Left ventricle myocardium superior (tissue), 1 donor: ENCODE results near the gene SLC22A15. TPM values are rescaled to one million over a fixed set of nuclear protein-coding genes. Genes with fewer than 3 reads are reported as not detected.
A peak's percentile ranks its signal among the peaks of the same experiment; 100 is the strongest.
"Not testable (repeated sequence)": the region's sequence is repeated elsewhere in the genome, so short reads cannot be mapped to it uniquely, and the experiment has no call there.

Experiments
- ATAC-seq: fragments of 200-7000 bp; cut with Tn5 transposase; one replicate; pipeline ENCODE4 v1.9.1; 2020; ENCODE audit warnings: mild to moderate bottlenecking, moderate library complexity
- DNase-seq: peaks from one replicate; pipeline ENCODE4 v3.0.0-alpha.2; 2020
- intact Hi-C: fragments of 100-400 bp; cut with micrococcal nuclease; formaldehyde crosslinking; loops from one replicate; pipeline ENCODE4 v1.11.0; 2022
- total RNA-seq: library from RNA; stranded (reverse); fragmentation: NEBNext Ultra II Directional; extraction: Animal tissue kit (Norgen Biotek cat#: 25700); gene quantifications from one replicate; pipeline ENCODE4 v1.2.1, GENCODE V29; 2021
- donor health status: DM: no; HTN: yes; CAD: no; lungs with severe emphysema.

The SLC22A15 gene
- total RNA-seq, 1 donor from 2014 or later: 11.5 TPM

DNA sequence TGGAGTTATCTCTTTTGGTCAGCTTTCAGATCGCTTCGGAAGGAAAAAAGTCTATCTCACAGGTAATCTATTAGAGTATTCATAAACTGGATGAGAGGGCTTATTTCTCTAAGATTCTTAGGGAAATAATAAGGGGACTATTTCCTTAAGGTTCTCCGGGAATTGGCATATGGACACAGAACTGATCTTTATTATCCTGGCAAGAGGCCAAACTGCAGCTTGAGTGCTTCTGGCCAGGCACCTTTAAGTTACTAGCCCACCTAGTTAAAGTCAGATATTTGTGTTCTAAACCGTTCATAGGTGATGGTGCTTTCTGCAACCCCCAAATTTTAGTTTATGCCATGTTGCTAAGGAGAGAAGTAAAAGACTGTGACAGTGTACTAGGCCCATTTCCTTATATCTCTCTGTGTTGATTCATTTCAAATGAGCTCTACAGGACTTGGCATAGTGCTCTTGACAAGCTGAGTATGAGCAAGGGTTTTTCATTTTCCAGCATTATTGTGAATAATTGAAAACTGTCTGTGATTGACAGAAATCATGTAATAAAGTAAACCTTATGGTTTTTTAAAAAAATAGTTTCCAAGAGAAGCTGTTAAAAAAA, 43.4 kb downstream of the SLC22A15 start:
- intact Hi-C loops: loop anchor here (5.0 kb wide), 1 partner anchor 212 kb away; no protein-coding TSS in a partner anchor
- DNase-seq: no peak
- ATAC-seq: no peak

DNA sequence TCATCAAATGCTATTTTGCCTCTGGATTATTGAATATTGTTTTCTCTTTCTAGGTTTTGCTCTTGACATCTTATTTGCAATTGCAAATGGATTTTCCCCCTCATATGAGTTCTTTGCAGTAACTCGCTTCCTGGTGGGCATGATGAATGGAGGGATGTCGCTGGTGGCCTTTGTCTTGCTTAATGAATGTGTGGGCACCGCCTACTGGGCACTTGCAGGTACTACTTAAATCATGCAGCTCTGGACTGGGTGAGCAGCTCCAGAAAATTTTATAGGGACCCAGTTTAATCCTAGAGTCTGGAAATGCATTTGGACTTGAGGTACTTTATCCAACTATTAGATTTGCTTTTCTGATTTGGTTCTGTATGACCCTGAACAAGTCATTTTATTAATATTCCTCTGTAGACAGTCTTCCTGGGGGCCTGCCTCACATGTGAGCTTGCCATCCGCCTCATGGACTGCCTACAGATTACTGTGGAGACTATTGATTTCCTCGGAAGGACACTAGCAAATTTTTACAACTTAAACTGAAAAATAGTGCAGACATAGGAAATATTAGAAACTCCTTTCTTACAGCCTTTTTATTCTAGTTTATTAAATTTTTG, 44.5 kb downstream of the SLC22A15 start:
- DNase-seq (peak; percentile 58), ATAC-seq (peak; percentile 70)
- intact Hi-C loops: loop anchor here (5.0 kb wide), 1 partner anchor 213 kb away; no protein-coding TSS in a partner anchor

DNA sequence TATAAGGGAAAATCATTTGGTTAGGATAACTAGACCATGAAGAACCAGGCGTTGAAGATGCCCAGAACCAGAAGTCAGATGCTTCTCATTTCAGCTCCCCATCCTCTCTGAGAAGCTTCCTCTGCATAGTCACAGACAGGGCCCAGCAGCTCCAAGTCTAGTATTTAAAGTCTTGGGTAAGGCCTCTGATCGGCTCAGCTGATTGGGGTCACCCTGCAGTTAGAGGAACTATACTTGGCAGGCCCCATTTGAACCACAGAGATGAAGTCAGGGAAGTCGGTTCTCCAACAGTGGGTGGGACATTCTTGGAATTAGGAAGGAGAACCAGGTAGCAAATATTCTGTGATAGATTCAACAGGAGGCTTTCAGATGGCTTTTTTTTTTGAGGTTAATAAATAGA, 48.3 kb downstream of the SLC22A15 start:
- no peak for DNase-seq
- intact Hi-C loops: loop anchor here (5.0 kb wide), 1 partner anchor 217 kb away; no protein-coding TSS in a partner anchor
- ATAC-seq: no peak

DNA sequence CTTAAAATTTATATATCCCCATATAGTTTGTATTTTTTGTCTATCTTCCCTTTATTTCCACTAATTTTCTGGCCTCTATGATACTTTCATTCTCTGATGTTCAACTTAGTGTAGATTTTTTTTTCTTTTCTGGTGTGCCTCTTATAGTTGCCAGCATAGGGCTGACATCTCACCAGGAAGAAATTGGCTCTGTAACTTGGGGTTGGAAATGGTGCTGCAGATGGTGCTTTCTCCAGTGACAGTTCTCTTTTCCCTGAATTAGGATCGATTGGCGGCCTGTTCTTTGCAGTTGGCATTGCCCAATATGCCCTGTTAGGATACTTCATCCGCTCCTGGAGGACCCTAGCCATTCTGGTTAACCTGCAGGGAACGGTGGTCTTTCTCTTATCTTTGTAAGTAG, 50.3 kb downstream of the SLC22A15 start:
- ATAC-seq: no peak
- intact Hi-C loops: no loop called here
- DNase-seq: no peak

DNA sequence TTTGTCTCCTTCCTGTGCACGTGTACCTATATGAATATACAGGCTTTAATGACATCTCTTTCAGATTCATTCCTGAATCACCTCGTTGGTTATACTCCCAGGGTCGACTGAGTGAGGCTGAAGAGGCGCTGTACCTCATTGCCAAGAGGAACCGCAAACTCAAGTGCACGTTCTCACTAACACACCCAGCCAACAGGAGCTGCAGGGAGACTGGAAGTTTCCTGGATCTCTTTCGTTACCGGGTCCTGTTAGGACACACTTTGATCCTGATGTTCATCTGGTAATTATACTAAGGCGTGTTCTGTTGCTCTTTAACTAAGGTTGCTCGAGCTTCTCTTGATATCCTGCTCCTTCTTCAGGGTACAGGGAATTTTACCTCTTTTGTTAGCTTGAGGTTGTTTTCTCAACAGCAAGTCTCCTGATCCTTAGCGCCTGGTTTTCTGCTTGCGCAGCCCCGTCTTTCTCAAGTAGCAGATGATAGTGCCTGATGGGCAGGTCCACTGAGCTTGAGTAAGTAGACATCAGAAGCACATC, 55.1 kb downstream of the SLC22A15 start:
- intact Hi-C loops: no loop called here
- ATAC-seq (no peak), DNase-seq (no peak)

DNA sequence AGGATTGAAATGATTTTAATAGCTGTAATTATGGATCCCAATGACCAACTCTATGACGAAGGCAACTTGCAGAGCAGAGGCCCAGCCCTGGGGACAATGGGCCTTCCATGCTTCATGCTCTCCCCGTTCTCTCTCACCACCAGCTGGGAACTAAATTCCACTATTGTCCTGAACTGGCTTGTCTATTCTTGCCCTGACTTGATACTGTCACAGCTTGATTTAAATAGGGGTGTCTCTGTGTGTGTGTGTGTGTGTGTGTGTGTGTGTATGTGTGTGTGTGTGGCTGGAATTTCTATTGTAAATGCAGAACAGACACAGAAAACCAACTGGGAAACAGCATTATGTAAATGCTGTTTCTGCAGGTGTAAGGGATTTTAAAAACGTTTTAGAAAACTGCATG, 57.0 kb downstream of the SLC22A15 start:
- intact Hi-C loops: no loop called here

DNA sequence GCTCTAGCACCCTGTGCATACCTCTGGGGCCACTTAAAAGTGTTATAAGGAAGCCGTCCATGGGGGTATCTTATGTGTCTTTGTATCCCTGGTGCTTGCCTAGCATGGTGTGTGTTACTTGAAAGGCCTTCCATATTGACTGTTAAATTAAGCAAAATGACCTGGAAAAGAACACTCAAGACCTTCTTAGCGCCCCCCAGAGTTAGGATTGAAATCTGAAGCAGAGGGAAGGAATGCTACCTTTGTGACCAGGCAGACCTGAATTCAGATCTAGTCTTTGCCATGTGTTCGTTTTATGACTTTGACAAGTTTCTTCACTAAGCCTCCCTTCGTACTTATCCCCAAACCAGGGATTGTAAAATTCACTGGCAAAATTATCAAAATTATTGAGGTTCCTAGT, 59.9 kb downstream of the SLC22A15 start:
- intact Hi-C loops: no loop called here
- ATAC-seq: no peak
- DNase-seq: no peak

More for the DNA sequence above, 57.0 kb downstream of the SLC22A15 start:
- ATAC-seq (no peak), DNase-seq (no peak)

DNA sequence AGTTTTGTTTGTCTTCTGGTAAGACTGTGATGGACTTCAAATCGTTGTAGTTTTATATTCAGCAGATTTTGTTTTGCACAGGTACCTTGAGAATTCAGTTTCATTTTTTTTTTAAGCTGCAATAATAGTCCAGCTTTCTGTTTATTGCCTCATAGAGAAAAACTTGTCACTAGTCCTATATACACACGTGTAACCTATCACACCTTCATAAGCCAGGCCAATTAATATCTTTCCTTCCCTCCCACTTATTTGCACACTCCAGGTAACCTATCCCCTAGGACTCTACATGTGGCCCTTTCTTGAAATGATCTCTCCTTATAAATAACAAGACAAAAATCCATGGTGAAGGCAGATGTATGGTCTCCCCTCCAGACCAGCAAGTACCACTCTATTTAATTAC, 62.4 kb downstream of the SLC22A15 start:
- intact Hi-C loops: no loop called here
- DNase-seq: no peak
- ATAC-seq: no peak

DNA sequence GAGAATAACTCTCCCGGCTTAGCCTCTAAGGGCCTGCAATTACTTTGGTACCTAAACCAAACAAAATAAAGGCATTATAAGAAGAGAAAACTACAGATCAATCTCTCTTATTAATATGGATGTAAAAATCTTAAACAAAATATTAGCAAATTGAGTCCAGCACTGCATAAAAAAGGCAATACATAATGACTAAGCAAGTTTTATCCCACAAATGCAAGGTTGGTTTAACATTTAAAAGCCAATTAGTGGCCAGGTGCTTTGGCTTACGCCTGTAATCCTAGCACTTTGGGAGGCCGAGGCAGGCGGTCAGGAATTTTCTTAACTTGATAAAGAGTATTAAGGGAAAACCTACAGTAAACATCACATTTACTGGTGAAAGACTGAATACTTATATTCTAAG, 67.8 kb downstream of the SLC22A15 start:
- intact Hi-C loops: no loop called here
- ATAC-seq (no peak), DNase-seq (no peak)

DNA sequence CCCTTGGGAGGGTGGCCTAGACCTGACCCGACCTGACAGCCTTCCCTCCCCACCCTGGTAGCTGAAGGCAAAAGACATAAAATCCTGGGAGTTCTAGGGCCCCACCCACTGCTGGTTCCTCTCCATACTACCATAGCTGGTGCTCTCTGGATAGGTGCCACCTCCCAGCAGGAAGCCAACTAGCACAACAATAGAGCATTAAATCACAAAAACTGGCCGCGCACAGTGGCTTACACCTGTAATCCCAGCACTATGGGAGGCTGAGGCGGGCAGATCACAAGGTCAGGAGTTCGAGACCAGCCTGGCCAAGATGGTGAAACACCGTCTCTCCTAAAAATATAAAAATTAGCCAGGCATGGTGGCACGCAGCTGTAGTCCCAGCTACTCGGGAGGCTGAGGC, 70.6 kb downstream of the SLC22A15 start:
- DNase-seq, ATAC-seq, intact Hi-C loops: not testable (repeated sequence)

DNA sequence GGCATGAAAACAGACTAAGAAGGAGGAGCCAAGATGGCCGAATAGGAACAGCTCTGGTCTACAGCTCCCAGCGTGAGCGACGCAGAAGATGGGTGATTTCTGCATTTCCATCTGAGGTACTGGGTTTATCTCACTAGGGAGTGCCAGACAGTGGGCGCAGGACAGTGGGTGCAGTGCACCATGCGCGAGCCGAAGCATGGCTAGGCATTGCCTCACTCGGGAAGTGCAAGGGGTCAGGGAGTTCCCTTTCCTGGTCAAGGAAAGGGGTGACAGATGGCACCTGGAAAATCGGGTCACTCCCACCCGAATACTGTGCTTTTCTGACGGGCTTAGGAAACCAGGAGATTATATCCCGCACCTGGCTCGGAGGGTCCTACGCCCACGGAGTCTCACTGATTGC, 75.6 kb downstream of the SLC22A15 start:
- DNase-seq, intact Hi-C loops, ATAC-seq: not testable (repeated sequence)

DNA sequence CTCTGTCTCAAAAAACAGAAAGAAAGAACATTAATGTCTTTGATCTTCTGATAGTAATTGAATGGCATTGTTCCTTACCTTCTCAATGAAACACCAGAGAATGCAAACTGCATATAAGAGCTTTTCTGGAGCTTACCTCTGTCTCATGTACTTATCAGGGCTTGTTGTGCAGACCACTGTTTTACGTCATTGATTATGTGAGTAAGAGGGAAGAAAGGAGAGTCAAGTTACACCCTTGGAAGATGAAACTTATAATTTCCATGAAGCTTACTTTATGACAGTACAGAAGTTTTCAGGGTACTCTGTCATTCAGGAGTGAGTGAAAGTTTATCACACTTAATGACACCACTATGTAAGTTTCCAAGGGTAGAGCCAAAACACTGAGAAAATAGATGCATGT, 85.9 kb downstream of the SLC22A15 start:
- intact Hi-C loops: no loop called here
- ATAC-seq (no peak), DNase-seq (no peak)

DNA sequence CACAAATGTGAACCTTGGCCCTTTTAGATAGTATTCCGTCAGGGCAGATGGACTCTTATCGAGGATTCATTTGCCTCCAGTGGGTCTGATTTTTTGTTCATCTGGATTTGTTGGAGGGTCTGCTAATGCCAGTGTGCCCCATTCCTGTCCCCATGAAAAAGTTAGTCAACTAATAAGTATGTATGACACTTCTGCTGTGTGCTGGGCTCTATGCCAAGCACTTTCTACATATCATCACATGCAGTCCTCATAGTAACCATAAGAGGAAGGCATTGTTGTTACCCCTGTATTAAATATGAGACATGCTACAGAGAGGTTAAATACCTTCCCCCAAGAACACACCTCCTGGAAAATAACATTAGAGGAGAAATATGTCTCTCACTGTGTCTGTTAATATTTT, 88.3 kb downstream of the SLC22A15 start:
- ATAC-seq: no peak
- DNase-seq: no peak
- intact Hi-C loops: no loop called here

DNA sequence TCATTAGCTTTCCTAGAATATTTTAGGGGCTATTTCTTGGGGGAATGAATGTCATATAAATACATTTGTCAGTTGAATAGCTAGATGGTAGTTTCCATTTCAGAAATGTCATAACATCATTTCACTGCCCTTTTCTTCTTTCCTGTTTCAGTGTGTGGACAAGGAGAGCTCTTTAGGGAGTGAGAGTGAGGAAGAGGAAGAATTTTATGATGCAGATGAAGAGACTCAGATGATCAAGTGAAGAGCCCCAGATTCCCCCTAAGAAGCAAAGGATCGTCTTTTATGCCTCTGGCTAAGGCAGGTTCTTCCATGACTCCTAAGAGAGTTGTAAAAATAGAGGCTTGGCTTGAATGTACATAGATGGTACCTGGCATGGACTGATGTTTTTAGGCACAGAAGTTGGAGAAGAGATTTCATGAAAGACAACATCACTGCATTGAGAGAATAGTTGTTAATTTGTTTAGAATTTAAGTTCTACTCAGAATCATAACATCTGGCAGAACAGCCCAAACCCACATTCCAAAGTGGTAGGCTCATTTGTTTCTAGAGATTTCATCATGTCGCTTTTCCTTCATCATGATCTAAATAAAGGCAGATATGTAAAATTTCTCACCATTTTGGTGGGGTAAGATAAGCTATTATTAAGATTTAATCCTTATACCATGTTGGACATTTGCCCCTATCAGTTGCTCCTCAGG, 90.7 kb downstream of the SLC22A15 start:
- ATAC-seq: peak; percentile 72
- no peak for DNase-seq

DNA sequence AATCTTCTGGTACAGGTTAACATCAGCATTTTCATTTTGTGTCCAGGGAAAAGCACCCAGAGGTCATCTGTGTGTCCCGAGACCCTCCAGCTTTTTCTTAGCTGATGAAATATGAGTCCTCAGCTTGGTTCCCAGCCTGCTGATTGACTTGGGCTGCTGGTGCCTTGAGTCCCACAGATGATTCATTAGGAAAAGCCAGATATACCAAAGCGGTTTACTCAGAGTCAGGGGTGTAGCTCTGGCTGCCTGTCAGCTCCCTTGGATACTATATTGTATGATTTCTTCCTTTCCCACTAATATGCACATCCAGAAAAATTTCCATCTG, 91.2 kb downstream of the SLC22A15 start:
- DNase-seq (peak; percentile 54), ATAC-seq (peak; percentile 95)
- intact Hi-C loops: no loop called here

More for the DNA sequence above, 90.7 kb downstream of the SLC22A15 start:
- intact Hi-C loops: no loop called here

DNA sequence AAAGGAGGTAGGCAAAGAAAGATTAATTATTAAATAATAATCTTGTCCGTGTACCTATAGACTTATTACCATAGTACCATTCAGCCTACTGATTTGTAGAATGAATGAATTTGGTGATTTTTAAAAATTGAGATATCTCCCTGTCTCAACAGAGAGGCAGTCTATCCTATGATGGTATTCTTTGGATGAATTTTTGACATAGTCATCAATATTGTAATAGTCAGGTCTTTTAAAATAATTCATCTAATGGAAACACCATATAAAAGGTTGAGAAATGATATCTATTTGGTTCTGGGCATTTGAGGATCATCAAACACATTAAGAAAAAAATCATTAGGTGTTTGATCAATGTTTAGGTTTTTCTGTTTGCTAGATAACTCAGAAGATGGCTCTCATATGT, 99.3 kb downstream of the SLC22A15 start:
- no peak for DNase-seq
- no peak for ATAC-seq
- intact Hi-C loops: no loop called here

DNA sequence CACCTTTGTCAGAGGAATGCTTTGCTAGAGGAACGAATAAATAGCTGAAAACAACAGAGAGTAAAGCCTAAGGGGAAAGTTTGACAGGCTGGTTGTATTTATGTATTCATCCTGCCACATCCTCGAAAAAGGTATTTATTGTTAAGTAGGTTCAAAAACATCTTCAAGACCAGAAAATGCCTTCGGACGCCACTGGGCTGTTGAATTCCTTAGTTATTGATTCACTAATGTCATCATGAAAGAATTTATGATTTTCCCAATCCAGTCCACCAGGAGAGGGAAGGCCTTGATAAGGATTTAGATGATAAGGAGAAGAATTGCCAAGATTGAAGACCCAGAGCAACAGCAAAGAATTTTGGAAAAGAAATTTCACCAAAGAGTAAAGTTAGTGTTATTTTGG, 99.7 kb downstream of the SLC22A15 start:
- DNase-seq (no peak), ATAC-seq (no peak)
- intact Hi-C loops: no loop called here

DNA sequence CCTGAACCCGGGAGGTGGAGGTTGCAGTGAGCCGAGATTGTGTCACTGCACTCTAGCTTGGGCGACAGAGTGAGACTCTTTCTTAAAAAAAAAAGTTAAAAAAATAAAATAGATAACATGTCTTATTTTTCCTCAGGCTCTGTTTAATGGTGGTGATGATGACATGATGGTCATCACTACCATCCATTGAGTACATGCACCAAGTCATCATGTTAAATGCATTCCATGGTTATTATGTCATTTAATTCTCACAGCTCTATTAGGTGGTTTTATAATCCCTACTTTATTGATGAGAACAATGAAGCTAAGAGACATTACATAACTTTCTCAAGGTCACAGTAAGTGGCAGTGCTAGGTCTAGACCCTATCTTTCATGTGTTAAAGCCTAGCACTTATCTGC, 100.5 kb downstream of the SLC22A15 start:
- intact Hi-C loops: no loop called here
- DNase-seq: no peak
- ATAC-seq: no peak

DNA sequence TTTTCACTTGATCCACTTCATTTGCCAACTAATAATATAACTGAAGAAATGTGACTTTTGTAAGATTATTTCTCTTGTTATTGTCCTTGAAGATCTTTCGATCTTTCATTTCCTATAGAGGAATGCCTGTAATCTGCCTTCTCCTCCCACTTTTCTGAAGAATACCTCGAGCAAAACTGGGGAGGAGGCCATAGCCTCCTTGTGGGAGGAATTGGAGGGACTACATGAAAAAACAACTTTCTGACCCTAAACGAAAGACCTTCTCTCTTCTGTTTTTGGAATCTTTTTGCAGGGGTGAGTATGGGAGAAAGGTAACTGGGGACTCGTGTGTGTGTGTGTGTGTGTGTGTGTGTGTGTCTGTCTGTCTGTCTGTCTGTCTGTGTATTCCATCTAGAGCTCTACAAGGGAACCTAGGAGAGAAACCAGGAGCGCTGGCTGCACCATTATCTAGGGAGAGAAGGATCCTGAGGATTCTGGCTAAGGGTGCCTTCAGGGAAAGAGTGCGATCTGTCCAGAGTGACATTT, 102.4 kb downstream of the SLC22A15 start:
- intact Hi-C loops: no loop called here
- ATAC-seq (no peak), DNase-seq (no peak)

DNA sequence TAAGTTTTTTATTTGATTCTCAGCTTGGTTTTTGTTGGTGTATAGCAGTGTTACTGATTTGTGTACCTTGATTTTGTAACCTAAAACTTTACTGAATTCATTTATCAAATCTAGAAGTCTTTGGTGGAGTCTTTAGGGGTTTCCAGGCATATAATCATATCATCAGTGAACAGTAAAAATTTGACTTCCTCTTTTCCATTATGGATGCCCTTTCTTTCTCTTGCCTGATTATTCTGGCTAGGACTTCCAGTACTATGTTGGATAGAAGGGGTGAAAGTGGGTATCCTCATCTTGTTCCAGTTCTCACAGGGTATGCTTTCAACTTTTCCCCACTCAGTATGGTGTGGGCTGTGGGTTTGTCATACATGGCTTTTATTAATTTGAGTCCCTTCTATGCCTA, 111.3 kb downstream of the SLC22A15 start:
- intact Hi-C loops: no loop called here
- ATAC-seq (no peak), DNase-seq (no peak)
